Peyer's patch (tissue), 4 donors: ENCODE results near the gene STH. TPM values are rescaled to one million over a fixed set of nuclear protein-coding genes. Genes with fewer than 3 reads are reported as not detected.
A peak's percentile ranks its signal among the peaks of the same experiment; 100 is the strongest.

ENCODE experiments used
- DNase-seq, 3 donors: peaks; one replicate each; pipeline ENCODE4 v3.0.0-alpha.2; 2017 to 2019
- H3K27ac ChIP-seq, 4 donors: fragments of 200-600 bp; sonication (generic); one replicate each; pipeline ENCODE4 v1.5.1; 2016 to 2019
- H3K27me3 ChIP-seq, 2 donors: fragments of 200-600 bp; sonication (generic); one replicate each; pipeline ENCODE4 v1.5.1; 2019
- H3K36me3 ChIP-seq, 3 donors: fragments of 200-600 bp; sonication (generic); one replicate each; pipeline ENCODE4 v1.5.1; 2016 to 2019
- H3K4me1 ChIP-seq, 4 donors: fragments of 200-600 bp; sonication (generic); one replicate each; pipeline ENCODE4 v1.5.1; 2016 to 2019
- H3K4me3 ChIP-seq, 4 donors: fragments of 200-600 bp; sonication (generic); 1 replicate in 3 of 4; 2 replicates in 1 of 4; pipeline ENCODE4 v1.5.1; 2016 to 2019; ENCODE audit warnings: mild to moderate bottlenecking in 1 of 4
- H3K9me3 ChIP-seq, 4 donors: fragments of 200-600 bp; sonication (generic); one replicate each; pipeline ENCODE4 v1.5.1; 2016 to 2019; ENCODE audit warnings: mild to moderate bottlenecking in 1 of 4
- CTCF ChIP-seq, 6 experiments: fragments of 450-650 bp in 4 of 6; fragments of 200-600 bp in 2 of 6; sonication (generic) in 1 of 6; IDR thresholded peaks; one replicate each; pipeline ENCODE4 v1.5.1; 2017 to 2019; ENCODE audit warnings: antibody characterized with exemption in 6 of 6, mild to moderate bottlenecking in 3 of 6, moderate library complexity in 1 of 6
- POLR2A ChIP-seq, 2 donors: fragments of 450-650 bp; IDR thresholded peaks; one replicate each; pipeline ENCODE4 v1.5.1; 2017; ENCODE audit warnings: antibody characterized with exemption in 2 of 2, mild to moderate bottlenecking in 2 of 2, moderate library complexity in 2 of 2
- total RNA-seq, 4 donors: library from RNA; depleted of rRNA; stranded (reverse); fragments of >200 nt; gene quantifications; one replicate each; pipeline ENCODE4 v1.1.0, GENCODE V29; 2016

Gene STH
- total RNA-seq, 4 donors from 2014 or later, result not detected

- Histone ChIP-seq H3K27ac (no peak overlapping the region), H3K9me3 (no peaks in the 10 kb centered on the region), H3K4me3 (no peak overlapping the region), H3K4me1 (no peaks in the 10 kb centered on the region), H3K27me3 (no peaks in the 10 kb centered on the region), H3K36me3 (no peaks in the 10 kb centered on the region)
- TF ChIP-seq CTCF (IDR thresholded peaks at IDR 0.05), result no peak
- no peak for DNase-seq
Observed at GRCh38 chr17:45973099-45973780, 25.8 kb upstream of the STH start.

GRCh38 chr17:45973946-45974859 is 24.8 kb upstream of the STH start:
- Histone ChIP-seq H3K4me1 (no peaks in the 10 kb centered on the region), H3K27ac (no peak overlapping the region), H3K36me3 (no peaks in the 10 kb centered on the region), H3K9me3 (no peaks in the 10 kb centered on the region), H3K27me3 (no peaks in the 10 kb centered on the region), H3K4me3 (no peak overlapping the region)
- no peak for DNase-seq
- TF ChIP-seq CTCF (IDR thresholded peaks at IDR 0.05) (no peak), POLR2A (IDR thresholded peaks at IDR 0.05) (no peak)

GRCh38 chr17:45974916-45975630 is 24.0 kb upstream of the STH start:
- Histone ChIP-seq H3K9me3 (no peaks in the 10 kb centered on the region), H3K27me3 (no peaks in the 10 kb centered on the region), H3K27ac (no peak overlapping the region), H3K4me1 (no peaks in the 10 kb centered on the region), H3K36me3 (no peaks in the 10 kb centered on the region), H3K4me3 (no peak overlapping the region)
- DNase-seq, result peak in 1 of 3 donors; percentile 19
- no peak for TF ChIP-seq POLR2A (IDR thresholded peaks at IDR 0.05)

GRCh38 chr17:45975640-45976295 is 23.3 kb upstream of the STH start:
- TF ChIP-seq POLR2A (IDR thresholded peaks at IDR 0.05), result no peak
- TF ChIP-seq CTCF (IDR thresholded peaks at IDR 0.05), result no peak
- H3K36me3 ChIP-seq, result no peaks in the 10 kb centered on the region
- DNase-seq, result no peak

GRCh38 chr17:45976391-45976754 is 22.7 kb upstream of the STH start:
- H3K36me3 ChIP-seq, result no peaks in the 10 kb centered on the region
- H3K9me3 ChIP-seq, result no peaks in the 10 kb centered on the region
- no peak overlapping the region for H3K27ac ChIP-seq
- no peaks in the 10 kb centered on the region for H3K4me1 ChIP-seq
- H3K27me3 ChIP-seq, result no peaks in the 10 kb centered on the region
- TF ChIP-seq CTCF (IDR thresholded peaks at IDR 0.05) (no peak), POLR2A (IDR thresholded peaks at IDR 0.05) (no peak)
- no peak overlapping the region for H3K4me3 ChIP-seq
- DNase-seq, result no peak

More at GRCh38 chr17:45975640-45976295, 23.3 kb upstream of the STH start:
- no peak overlapping the region for H3K4me3 ChIP-seq
- H3K9me3 ChIP-seq, result no peaks in the 10 kb centered on the region
- H3K27me3 ChIP-seq, result no peaks in the 10 kb centered on the region
- H3K27ac ChIP-seq, result no peak overlapping the region
- no peaks in the 10 kb centered on the region for H3K4me1 ChIP-seq
